Measurements from ENCODE around the gene BUD31.
"Not testable (repeated sequence)": the region's sequence is repeated elsewhere in the genome, so short reads cannot be mapped to it uniquely, and the experiment has no call there.

The BUD31 gene

DNA sequence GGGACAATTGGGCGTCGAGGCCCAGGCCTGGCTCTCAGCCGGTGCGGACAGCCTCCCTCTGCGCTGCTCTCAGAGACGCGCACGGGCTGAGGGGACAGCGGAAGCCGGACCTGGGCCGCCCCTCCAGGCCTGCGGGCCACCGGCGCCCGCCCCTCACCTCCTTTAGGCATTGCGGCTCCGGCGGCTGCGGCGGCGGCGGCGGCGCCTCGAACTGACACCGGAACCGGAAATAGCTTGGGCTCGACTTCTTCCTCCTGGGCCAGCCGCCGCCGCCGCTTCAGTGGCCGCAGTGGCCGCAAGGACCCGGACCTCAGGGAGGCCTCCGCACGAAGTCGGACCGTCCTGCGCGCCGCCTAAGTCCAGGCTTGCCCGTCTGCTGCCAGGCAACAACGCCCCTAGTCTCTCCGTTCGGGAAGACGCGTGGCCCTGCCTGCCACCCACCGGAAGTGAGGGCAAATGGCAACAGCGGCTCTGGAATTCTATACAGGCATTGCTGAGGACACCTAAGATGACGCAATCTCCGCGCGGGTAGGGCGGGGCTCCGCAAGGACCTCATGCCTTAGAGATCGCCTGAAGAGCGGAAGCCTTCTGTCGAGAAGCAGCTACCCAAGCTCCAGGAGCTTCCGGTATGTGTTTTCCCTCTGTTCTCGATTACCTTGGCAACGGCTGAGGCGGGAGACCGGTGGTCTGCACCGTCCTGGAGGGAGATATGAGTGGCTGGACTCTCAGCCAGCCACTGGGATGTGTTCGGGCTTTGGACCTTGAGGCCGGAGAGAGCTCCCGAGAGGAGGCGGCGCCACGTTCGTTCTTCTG lies at the start of gene BUD31, which contains the start of gene PDAP1:
BUD31 (plus strand) TSS at position 591 of the 813 bp plus-strand sequence. CDS start 2,124 bp downstream, outside the sequence.
PDAP1 (minus strand) TSS at position 219 of the 813 bp plus-strand sequence; CDS start at position 170, 49 bp downstream.
- FAIRE-seq = no peak

DNA sequence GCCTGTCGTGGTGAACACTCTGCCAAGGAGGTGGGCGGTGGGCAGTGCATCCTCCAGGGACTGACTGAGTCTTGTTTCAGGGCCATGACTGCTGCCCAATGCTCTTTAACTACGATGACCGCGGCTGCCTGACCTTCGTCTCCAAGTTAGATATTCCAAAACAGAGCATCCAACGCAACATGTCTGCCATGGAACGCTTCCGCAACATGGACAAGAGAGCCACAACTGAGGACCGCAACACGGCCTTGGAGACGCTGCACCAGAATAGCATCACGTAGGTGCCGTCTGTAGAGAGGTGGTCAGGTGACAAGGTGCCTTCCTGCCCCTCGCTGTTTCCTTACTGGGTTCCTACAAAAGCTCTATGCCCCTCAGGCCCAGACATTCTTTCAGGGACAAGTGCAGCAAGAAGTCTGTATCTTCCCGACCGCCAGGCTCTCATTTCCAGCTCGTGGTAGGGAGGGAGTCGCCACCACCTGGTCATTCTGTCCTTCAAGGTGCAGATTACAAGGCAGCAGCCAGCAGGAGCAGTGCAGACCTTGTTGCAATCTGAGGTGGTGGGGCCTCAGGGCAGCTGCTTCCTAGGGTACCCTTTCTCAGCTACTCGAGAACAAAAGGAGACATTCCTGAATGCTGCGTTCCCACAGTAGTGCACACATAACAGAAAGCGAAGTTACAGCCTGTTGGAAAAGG lies 49.2 kb upstream of the BUD31 start:
- FAIRE-seq = no peak

DNA sequence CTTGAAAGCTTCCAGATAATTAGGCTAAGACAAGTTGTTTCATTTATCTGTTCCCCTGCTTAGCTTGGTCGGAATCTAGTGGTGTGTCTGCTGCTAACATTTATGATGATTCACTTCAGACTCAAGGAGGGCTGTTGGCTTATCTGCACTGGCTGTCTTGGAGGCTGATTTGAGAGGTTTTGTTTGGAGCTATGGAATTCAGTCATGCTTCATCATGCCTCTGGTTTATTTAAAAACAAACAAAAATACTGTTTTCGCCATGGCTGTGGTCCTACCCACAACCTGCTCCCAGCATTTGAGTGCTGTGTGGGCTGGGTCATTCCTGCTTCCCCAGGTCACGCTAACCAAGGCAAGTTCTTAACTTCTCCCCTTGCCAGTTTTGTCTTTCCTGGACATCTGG lies 46.0 kb upstream of the BUD31 start:
- no peak for FAIRE-seq

GRCh38 chr7:99363286-99363685 lies 45.5 kb upstream of the BUD31 start:
- no peak for FAIRE-seq

- FAIRE-seq = no peak
These were observed 43.2 kb upstream of the BUD31 start for GRCh38 chr7:99365318-99366141.

GRCh38 chr7:99366646-99367045 lies 42.1 kb upstream of the BUD31 start:
- FAIRE-seq = no peak

DNA sequence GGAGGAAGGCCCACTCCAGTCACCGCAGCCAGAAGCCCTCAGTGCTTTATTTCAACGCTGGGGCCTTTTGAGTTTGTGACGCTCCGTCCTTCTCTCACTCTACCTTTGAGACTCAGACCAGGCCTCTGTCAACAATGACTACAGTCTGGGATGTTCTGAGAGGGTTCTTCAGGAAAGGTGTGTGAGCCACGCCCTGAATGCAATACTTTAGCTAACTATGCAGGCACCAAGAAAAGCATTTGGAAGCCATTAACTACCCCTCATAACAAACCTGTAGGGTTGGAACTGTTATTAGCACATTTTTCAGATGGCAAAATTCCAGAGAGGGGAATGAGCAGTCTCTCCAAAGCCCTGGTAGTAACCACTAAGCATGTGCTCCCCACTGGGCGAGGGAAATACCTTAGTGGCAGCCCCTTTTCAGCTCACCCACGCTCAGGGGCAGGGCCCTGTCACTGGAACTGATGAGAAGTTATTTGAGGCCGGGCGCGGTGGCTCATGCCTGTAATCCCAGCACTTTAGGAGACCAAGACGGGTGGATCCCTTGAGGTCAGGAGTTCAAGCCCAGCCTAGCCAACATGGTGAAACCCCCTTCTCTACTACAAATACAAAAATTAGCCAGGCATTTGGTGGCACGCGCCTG lies 39.9 kb upstream of the BUD31 start:
- no peak for FAIRE-seq

- FAIRE-seq = no peak
These were observed 38.9 kb upstream of the BUD31 start for GRCh38 chr7:99369767-99370391.

GRCh38 chr7:99371376-99371920 lies 37.3 kb upstream of the BUD31 start:
- FAIRE-seq = no peak

GRCh38 chr7:99372275-99373090 lies 36.3 kb upstream of the BUD31 start:
- FAIRE-seq = no peak

DNA sequence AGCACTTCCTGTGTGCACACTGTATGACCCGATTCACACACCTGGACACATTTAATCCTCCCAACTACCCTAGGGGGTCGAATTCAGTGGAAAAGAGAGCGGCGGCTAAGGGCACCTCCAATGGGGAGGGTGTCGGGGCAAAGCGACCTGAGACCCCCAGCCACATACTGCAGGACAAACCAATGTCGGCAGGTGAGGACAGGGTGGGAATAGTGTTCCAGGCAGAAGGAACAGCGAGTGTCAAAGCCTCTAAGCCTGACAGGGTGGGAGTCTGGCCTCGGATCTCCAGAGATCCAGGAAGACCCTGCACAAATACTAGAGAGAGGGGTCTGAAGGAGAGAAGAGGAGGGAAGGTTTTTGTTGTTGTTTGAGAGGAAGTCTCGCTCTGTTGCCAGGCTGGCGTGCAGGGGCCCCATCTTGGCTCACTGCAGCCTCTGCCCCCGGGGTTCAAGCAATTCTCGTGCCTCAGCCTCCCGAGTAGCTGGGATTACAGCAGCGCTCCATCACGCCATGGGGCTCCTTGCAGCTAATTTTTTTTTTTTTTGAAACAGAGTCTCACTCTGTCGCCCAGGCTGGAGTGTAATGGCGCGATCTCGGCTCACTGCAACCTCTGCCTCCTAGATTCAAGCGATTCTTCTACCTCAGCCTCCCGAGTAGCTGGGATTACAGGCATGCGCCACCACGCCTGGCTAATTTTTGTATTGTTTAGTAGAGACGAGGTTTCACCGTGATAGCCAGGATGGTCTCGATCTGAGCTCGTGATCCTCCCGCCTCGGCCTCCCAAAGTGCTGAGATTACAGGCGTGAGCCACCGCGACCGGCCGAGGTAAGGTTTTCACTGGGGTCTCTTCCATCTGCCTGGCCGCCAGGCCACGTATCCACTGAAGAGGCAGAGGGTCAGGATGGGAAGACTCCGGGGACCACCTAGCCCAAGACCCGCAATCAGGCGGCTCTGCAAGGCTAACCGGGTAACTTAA lies 35.4 kb upstream of the BUD31 start:
- no peak for FAIRE-seq

DNA sequence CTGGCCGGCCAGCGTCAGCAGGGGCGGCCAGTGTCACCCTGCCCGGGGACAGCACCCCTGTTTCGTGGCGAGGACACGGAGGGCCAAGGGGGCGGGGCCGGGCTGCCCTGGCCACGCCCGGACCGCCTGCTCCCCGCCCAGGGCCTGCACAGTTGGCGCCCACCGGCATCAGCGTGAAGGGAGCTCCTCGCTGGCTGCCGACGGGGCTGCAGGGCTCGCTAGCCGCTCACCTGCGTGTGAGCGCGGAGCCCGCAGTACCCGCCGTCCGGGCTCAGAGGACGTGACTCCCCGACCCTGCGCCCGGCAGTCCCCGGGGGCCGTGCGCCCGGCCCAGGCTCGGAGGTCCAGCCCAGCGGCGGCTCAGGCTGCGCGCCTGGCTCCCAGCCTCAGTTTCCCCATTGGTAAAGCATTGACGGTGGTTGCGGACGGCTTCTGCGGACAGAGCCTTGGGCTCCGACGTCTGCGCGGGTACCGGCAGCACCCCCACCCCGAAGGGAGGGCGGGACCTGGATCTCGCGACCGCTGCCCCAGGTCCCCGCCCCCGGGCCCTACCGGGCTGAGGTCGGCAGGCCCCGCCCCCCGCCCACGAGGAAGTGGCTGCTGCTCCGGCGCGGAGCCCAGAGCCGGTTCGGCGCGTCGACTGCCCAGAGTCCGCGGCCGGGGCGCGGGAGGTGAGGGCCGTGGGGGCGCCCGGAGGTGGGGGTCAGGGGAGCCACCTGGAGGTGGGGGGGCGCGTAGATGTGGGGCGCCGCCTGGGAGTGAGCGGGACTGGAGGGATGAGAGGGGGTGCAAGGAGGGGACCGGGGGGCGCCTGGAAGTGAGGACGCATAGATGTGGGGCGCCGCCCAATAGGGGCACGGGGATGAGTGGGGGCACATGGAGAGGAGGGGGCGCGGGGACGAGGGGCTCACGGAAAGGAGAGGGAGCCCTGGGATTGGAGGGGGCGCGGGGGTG lies 34.4 kb upstream of the BUD31 start, which contains the start of gene ARPC1B:
ARPC1B (plus strand) TSS at position 620 of the 954 bp plus-strand sequence. CDS start 10,985 bp downstream, outside the sequence.
- no peak for FAIRE-seq

DNA sequence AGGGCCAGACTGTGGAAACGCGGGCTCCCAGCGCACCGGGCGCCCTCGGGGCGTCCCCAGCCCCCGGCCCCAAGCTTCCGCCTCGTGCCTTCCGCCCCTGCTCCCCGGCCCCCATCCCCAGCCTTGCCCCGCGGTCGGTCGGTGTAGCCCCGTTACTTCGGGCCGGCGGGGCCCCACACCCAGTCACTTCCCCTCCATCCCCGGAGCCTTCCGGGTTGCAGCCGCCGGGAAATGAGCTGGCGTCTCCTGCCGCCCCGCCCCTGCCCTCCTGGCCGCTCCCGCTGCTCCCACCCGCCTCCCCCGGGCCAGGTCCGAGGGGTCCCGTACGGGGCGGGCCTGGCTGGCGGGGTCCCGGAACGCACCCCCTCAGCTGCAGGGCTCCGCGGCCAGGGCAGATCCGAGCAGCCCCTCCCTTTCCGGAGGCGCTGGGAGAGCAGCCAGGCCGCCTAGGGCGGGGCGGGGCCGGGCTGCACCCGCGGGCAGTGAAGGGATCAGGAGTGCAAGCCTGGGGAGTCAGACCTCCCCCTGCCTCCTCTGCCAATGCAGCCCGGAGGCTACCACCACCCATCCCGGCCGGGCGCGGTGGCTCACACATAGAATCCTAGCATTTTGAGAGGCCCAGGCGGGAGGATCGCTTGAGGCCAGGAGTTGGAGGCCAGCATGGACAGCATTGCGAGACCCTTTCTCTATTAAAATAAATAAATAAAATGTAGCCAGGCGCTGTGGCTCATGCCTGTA lies 33.5 kb upstream of the BUD31 start:
- FAIRE-seq = no peak

GRCh38 chr7:99379043-99379577 lies 29.7 kb upstream of the BUD31 start:
- no peak for FAIRE-seq

DNA sequence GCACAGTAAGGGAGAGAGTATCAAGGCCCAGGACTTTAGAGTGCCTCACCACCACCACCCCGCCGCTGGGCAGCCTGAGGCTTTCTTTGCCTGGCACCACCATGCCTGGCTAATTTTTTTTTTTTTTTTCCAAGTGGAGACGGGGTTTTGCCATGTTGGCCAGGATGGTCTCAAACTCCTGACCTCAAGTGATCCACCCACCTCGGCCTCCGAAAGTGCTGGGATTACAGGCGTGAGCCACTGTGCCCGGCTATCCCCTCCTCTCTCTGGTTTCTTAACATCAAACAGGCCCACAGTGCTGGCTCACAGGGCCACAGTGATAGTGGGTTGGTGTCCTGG lies 29.1 kb upstream of the BUD31 start:
- FAIRE-seq = not testable (repeated sequence)

GRCh38 chr7:99380032-99380822 lies 28.5 kb upstream of the BUD31 start:
- no peak for FAIRE-seq

All from islet of Langerhans (tissue), 1 donor.